Upper lobe of left lung (tissue), 6 donors: ENCODE results near the gene CSK. TPM values are rescaled to one million over a fixed set of nuclear protein-coding genes. Genes with fewer than 3 reads are reported as not detected.

ENCODE experiments used
- ATAC-seq, 2 donors: fragments of 200-7000 bp; cut with Tn5 transposase; one replicate each; pipeline ENCODE4 v1.9.1; 2022; ENCODE audit warnings: mild to moderate bottlenecking in 2 of 2, moderate library complexity in 2 of 2; ENCODE audit not compliant: low FRiP score in 2 of 2
- DNase-seq, 2 donors: peaks; one replicate each; pipeline ENCODE4 v3.0.0-alpha.2; 2019 to 2020
- H3K27ac ChIP-seq, 4 donors: fragments of 200-600 bp; sonication (generic); one replicate each; pipeline ENCODE4 v1.5.1; 2016 to 2019
- H3K27me3 ChIP-seq, 4 donors: fragments of 200-600 bp; sonication (generic); one replicate each; pipeline ENCODE4 v1.5.1; 2017 to 2019
- H3K36me3 ChIP-seq, 4 donors: fragments of 200-600 bp; sonication (generic); one replicate each; pipeline ENCODE4 v1.5.1; 2016 to 2019
- H3K4me1 ChIP-seq, 4 donors: fragments of 200-600 bp; sonication (generic); one replicate each; pipeline ENCODE4 v1.5.1; 2018 to 2019
- H3K4me3 ChIP-seq, 4 donors: fragments of 200-600 bp; sonication (generic); one replicate each; pipeline ENCODE4 v1.5.1; 2017 to 2019; ENCODE audit warnings: mild to moderate bottlenecking in 2 of 4, moderate library complexity in 1 of 4
- H3K9me3 ChIP-seq, 4 donors: fragments of 200-600 bp; sonication (generic); one replicate each; pipeline ENCODE4 v1.5.1; 2018 to 2019
- EP300 ChIP-seq, 4 donors: sonication (generic); formaldehyde crosslinking; IDR thresholded peaks; one replicate each; pipeline ENCODE4 v1.5.1; 2017; ENCODE audit warnings: antibody characterized with exemption in 4 of 4, control low read depth in 2 of 4
- POLR2A ChIP-seq, 4 donors: fragments of 450-650 bp; IDR thresholded peaks; one replicate each; pipeline ENCODE4 v1.5.1; 2016 to 2017; ENCODE audit warnings: antibody characterized with exemption in 4 of 4, mild to moderate bottlenecking in 2 of 4
- POLR2AphosphoS5 ChIP-seq, 2 donors: sonication (generic); formaldehyde crosslinking; IDR thresholded peaks; one replicate each; pipeline ENCODE4 v1.5.1; 2017; ENCODE audit warnings: antibody characterized with exemption in 2 of 2
- WGBS, 2 donors: methylation state at CpG; one replicate each; pipeline ENCODE4 v1.1.5; 2017 to 2018; 5-methylcytosine and 5-hydroxymethylcytosine counted together
- total RNA-seq, 6 donors: library from RNA; depleted of rRNA in 4 of 6; stranded (reverse); fragments of >200 nt in 4 of 6; gene quantifications; one replicate each; pipeline versions ENCODE4 v1.1.0 to v1.2.1, GENCODE V29; 2016 to 2021
- TF ChIP-seq, protein P1 (sequence below), 6 experiments: fragments of 450-650 bp in 4 of 6; fragments of 200-600 bp in 2 of 6; sonication (generic) in 2 of 6; IDR thresholded peaks; one replicate each; pipeline ENCODE4 v1.5.1; 2016 to 2019; ENCODE audit warnings: antibody characterized with exemption in 6 of 6
- donor health status: DM: no; HTN: no; CAD: no; lungs with moderate emphysema.
- donor health status: DM: no; HTN: yes; CAD: no; lungs with severe emphysema.

The CSK gene
- total RNA-seq, 6 donors from 2014 or later, result 32.7 to 104 (median 64.8) TPM

- Histone ChIP-seq H3K4me3 (no peak overlapping the region), H3K36me3 (peaks cover 4 to 21% (median 18%) of the 10 kb centered on the region in 4 donors), H3K9me3 (no peaks in the 10 kb centered on the region), H3K27me3 (no peaks in the 10 kb centered on the region), H3K27ac (no peak overlapping the region), H3K4me1 (peaks cover 0 to 8% (median 0%) of the 10 kb centered on the region in 4 donors)
- ATAC-seq (no peak), DNase-seq (no peak)
- 79% methylated on average over 5 of the region's 5 CpGs for WGBS, 2 donors
- TF ChIP-seq, protein P1, sequence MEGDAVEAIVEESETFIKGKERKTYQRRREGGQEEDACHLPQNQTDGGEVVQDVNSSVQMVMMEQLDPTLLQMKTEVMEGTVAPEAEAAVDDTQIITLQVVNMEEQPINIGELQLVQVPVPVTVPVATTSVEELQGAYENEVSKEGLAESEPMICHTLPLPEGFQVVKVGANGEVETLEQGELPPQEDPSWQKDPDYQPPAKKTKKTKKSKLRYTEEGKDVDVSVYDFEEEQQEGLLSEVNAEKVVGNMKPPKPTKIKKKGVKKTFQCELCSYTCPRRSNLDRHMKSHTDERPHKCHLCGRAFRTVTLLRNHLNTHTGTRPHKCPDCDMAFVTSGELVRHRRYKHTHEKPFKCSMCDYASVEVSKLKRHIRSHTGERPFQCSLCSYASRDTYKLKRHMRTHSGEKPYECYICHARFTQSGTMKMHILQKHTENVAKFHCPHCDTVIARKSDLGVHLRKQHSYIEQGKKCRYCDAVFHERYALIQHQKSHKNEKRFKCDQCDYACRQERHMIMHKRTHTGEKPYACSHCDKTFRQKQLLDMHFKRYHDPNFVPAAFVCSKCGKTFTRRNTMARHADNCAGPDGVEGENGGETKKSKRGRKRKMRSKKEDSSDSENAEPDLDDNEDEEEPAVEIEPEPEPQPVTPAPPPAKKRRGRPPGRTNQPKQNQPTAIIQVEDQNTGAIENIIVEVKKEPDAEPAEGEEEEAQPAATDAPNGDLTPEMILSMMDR (IDR thresholded peaks at IDR 0.05), result no peak
- TF ChIP-seq EP300 (IDR thresholded peaks at IDR 0.05) (no peak), POLR2AphosphoS5 (IDR thresholded peaks at IDR 0.05) (no peak), POLR2A (IDR thresholded peaks at IDR 0.05) (no peak)
Measured at GRCh38 chr15:74807282-74807681, 25.4 kb downstream of the CSK start.

- WGBS, 2 donors, result 74 to 77% methylated on average over 18 of the region's 18 CpGs
- H3K9me3 ChIP-seq, result no peaks in the 10 kb centered on the region
- H3K27ac ChIP-seq, result no peak overlapping the region
- H3K27me3 ChIP-seq, result no peaks in the 10 kb centered on the region
- peaks cover 0 to 8% (median 0%) of the 10 kb centered on the region in 4 donors for H3K4me1 ChIP-seq
- H3K36me3 ChIP-seq, result peaks cover 0 to 11% (median 8%) of the 10 kb centered on the region in 4 donors
- H3K4me3 ChIP-seq, result no peak overlapping the region
- DNase-seq, result peak in 1 of 2 donors; percentile 80
- peak; percentile 30 to 83 for ATAC-seq
- TF ChIP-seq POLR2A (IDR thresholded peaks at IDR 0.05) (no peak), POLR2AphosphoS5 (IDR thresholded peaks at IDR 0.05) (no peak), EP300 (IDR thresholded peaks at IDR 0.05) (no peak)
- TF ChIP-seq, protein P1 (IDR thresholded peaks at IDR 0.05), result no peak
Measured at GRCh38 chr15:74808078-74808839, 26.4 kb downstream of the CSK start.

GRCh38 chr15:74808840-74809229 lies 27.0 kb downstream of the CSK start:
- Histone ChIP-seq H3K27ac (no peak overlapping the region), H3K36me3 (peaks cover 0 to 6% (median 2%) of the 10 kb centered on the region in 4 donors), H3K27me3 (no peaks in the 10 kb centered on the region), H3K9me3 (no peaks in the 10 kb centered on the region), H3K4me1 (peaks cover 0 to 8% (median 0%) of the 10 kb centered on the region in 4 donors), H3K4me3 (no peak overlapping the region)
- no peak for ATAC-seq
- DNase-seq, result no peak
- 53 to 62% methylated on average over 4 of the region's 4 CpGs for WGBS, 2 donors
- no peak for TF ChIP-seq POLR2AphosphoS5 (IDR thresholded peaks at IDR 0.05)
- no peak for TF ChIP-seq POLR2A (IDR thresholded peaks at IDR 0.05)
- TF ChIP-seq, protein P1 (IDR thresholded peaks at IDR 0.05), result no peak
- no peak for TF ChIP-seq EP300 (IDR thresholded peaks at IDR 0.05)

DNA sequence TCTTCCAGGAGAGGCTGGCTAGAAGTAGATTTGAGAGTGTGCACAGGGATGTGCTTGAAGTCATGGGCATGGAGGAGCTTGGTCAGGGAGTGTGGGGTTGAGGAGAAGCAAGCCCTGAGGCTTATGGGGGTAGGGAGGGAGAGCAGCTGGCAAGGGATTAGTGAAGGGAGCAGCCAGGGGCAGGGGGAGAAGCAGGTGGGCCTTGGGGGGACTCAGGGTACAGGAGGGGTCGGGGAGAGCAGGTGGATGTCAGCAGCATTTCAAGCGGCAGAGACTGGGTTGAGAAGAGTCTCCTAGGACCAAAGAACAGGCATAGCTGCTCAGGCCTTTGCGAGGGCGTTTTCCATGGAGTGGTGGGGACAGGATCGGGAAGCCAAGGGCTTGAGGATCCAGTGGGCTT lies 27.4 kb downstream of the CSK start:
- H3K27ac ChIP-seq, result no peak overlapping the region
- DNase-seq (no peak), ATAC-seq (no peak)
- H3K4me1 ChIP-seq, result peaks cover 0 to 8% (median 0%) of the 10 kb centered on the region in 4 donors
- TF ChIP-seq, protein P1 (IDR thresholded peaks at IDR 0.05), result no peak
- TF ChIP-seq EP300 (IDR thresholded peaks at IDR 0.05), result no peak
- TF ChIP-seq POLR2A (IDR thresholded peaks at IDR 0.05), result no peak
- TF ChIP-seq POLR2AphosphoS5 (IDR thresholded peaks at IDR 0.05), result no peak
- H3K4me3 ChIP-seq, result no peak overlapping the region
- H3K9me3 ChIP-seq, result no peaks in the 10 kb centered on the region
- H3K36me3 ChIP-seq, result peaks cover 0 to 2% (median under 1%) of the 10 kb centered on the region in 4 donors
- 85 to 87% methylated on average over 5 of the region's 5 CpGs for WGBS, 2 donors
- no peaks in the 10 kb centered on the region for H3K27me3 ChIP-seq
